K562 (cell line): Measurements from ENCODE around the gene KASH5. TPM values are rescaled to one million over a fixed set of nuclear protein-coding genes. Genes with fewer than 3 reads are reported as not detected.

Experiments
- ATAC-seq: fragments of 200-7000 bp; cut with Tn5 transposase; 3 replicates; pipeline ENCODE4 v1.9.1; 2020; ENCODE audit warnings: moderate library complexity
- BruUV-seq: library from RNA; stranded (reverse); fragments of 400-500 nt; replicated peaks from 2 replicates; lab custom pipeline; 2021; lab: Mats Ljungman, UMichigan
- CTCF ChIA-PET: fragments of 300-600 bp; formaldehyde crosslinking; extraction: SDS; loops from one replicate; lab custom pipeline; 2021; ENCODE audit warnings: low intra/inter-chr PET ratio; lab: Yijun Ruan, JAX
- POLR2A ChIA-PET: fragments of 300-600, 350-650 bp; sonication (Branson Sonifier 250); formaldehyde crosslinking; extraction: SDS; loops from one replicate; lab custom pipeline; 2021; ENCODE audit warnings: antibody characterized with exemption, inconsistent platforms; lab: Yijun Ruan, JAX
- DNase-seq, 4 experiments: peaks; one replicate each; pipeline versions ENCODE4 v3.0.0 to v3.0.0-alpha.2; 2011 to 2018; ENCODE audit warnings: low spot score in 3 of 4, mixed read lengths in 3 of 4; ENCODE audit errors: extremely low read depth in 1 of 4
- FAIRE-seq: peaks from 2 replicates; lab custom pipeline; 2011; peaks lifted over from hg19 to GRCh38; lab: Jason Lieb, UNC
- H2AFZ ChIP-seq: 2 replicates; pipeline ENCODE4 v1.6.0; 2011; ENCODE audit warnings: low read depth, low read length, control low read depth, inconsistent platforms
- H3K27ac ChIP-seq: fragments of 200-600 bp; 3 replicates; pipeline ENCODE4 v1.8.0; 2011; ENCODE audit warnings: low read depth, mild to moderate bottlenecking, control low read depth, inconsistent platforms, low read length, moderate library complexity, mixed read lengths; ENCODE audit errors: extremely low read depth
- H3K27me3 ChIP-seq, 2 experiments: fragments of 300-600 bp in 1 of 2; 2 replicates in 1 of 2; 3 replicates in 1 of 2; pipeline versions ENCODE4 v1.6.0 to v1.8.0; 2011; ENCODE audit warnings: inconsistent platforms in 2 of 2, low read length in 2 of 2, mild to moderate bottlenecking in 1 of 2, mixed read lengths in 1 of 2, moderate library complexity in 1 of 2; ENCODE audit not compliant: control insufficient read depth in 2 of 2, insufficient read depth in 2 of 2
- H3K36me3 ChIP-seq: fragments of 300-600 bp; 3 replicates; pipeline ENCODE4 v1.8.0; 2011; ENCODE audit warnings: mild to moderate bottlenecking, low read length, inconsistent platforms; ENCODE audit not compliant: control insufficient read depth, insufficient read depth
- H3K4me1 ChIP-seq, 2 experiments: fragments of 200-600 bp in 1 of 2; replicated peaks in 1 of 2; 2 replicates in 1 of 2; 3 replicates in 1 of 2; pipeline versions ENCODE4 v1.5.1 to v1.8.0; 2011; ENCODE audit warnings: inconsistent platforms in 2 of 2, low read length in 2 of 2, mild to moderate bottlenecking in 1 of 2, mixed read lengths in 1 of 2, moderate library complexity in 1 of 2; ENCODE audit not compliant: control insufficient read depth in 2 of 2, insufficient read depth in 2 of 2
- H3K4me2 ChIP-seq: 2 replicates; pipeline ENCODE4 v1.6.1; 2011; ENCODE audit warnings: low read length, control low read depth, inconsistent platforms, mixed read lengths; ENCODE audit not compliant: insufficient read depth
- H3K4me3 ChIP-seq: fragments of 200-600 bp; sonication (generic), shearing (Covaris generic); 2 replicates; pipeline ENCODE4 v1.5.1; 2016; ENCODE audit warnings: control low read depth, inconsistent platforms
- H3K79me2 ChIP-seq: fragments of 200-600 bp; 3 replicates; pipeline ENCODE4 v1.8.0; 2011; ENCODE audit warnings: low read length, inconsistent platforms; ENCODE audit not compliant: control insufficient read depth, insufficient read depth
- H3K9ac ChIP-seq, 2 experiments: 2 replicates each; pipeline versions ENCODE4 v1.6.0 to v1.6.1; 2011; ENCODE audit warnings: low read depth in 2 of 2, low read length in 2 of 2, control low read depth in 1 of 2, inconsistent platforms in 1 of 2, mild to moderate bottlenecking in 1 of 2, mixed read lengths in 1 of 2; ENCODE audit not compliant: insufficient read depth in 1 of 2
- H3K9me1 ChIP-seq: one replicate; pipeline ENCODE4 v1.6.0; 2011; ENCODE audit warnings: inconsistent platforms, mild to moderate bottlenecking, low read length, moderate library complexity; ENCODE audit not compliant: control insufficient read depth, insufficient read depth
- H3K9me3 ChIP-seq: replicated peaks from 2 replicates; pipeline ENCODE4 v1.5.1; 2011; ENCODE audit warnings: low read depth, low read length, inconsistent platforms; ENCODE audit not compliant: control insufficient read depth, insufficient read depth
- H4K20me1 ChIP-seq: replicated peaks from 2 replicates; pipeline ENCODE4 v1.6.1; 2011; ENCODE audit warnings: low read length, inconsistent platforms, mixed read lengths; ENCODE audit not compliant: control insufficient read depth, insufficient read depth
- CBX2 ChIP-seq: fragments of 200-600 bp; sonication (generic); IDR thresholded peaks from one replicate; pipeline ENCODE4 v1.6.1; 2012; ENCODE audit warnings: mild to moderate bottlenecking, low read length, inconsistent platforms; ENCODE audit not compliant: insufficient read depth, poor library complexity, severe bottlenecking
- MCM2 ChIP-seq: fragments of 450-650 bp; IDR thresholded peaks from 2 replicates; pipeline ENCODE4 v1.6.1; 2017; ENCODE audit warnings: low read depth, mild to moderate bottlenecking
- MXD1 ChIP-seq: fragments of 250-450 bp; sonication (Bioruptor Pico); IDR thresholded peaks from 2 replicates; pipeline ENCODE4 v1.8.0; 2021; ENCODE audit warnings: borderline replicate concordance, mild to moderate bottlenecking, moderate library complexity; ENCODE audit not compliant: poor library complexity, severe bottlenecking
- NBN ChIP-seq: fragments of 450-650 bp; IDR thresholded peaks from 2 replicates; pipeline ENCODE4 v1.6.1; 2016; ENCODE audit warnings: low read depth, mild to moderate bottlenecking
- NKRF ChIP-seq: fragments of 450-650 bp; IDR thresholded peaks from 2 replicates; pipeline ENCODE4 v1.6.1; 2016; ENCODE audit warnings: borderline replicate concordance
- SMAD4 ChIP-seq: fragments of 250-450 bp; sonication (Bioruptor Pico); conservative IDR thresholded peaks from 2 replicates; pipeline ENCODE4 v1.8.0; 2021; ENCODE audit warnings: inconsistent platforms, mild to moderate bottlenecking, moderate library complexity
- U2AF2 ChIP-seq: fragments of 200-400 bp; formaldehyde crosslinking; optimal IDR thresholded peaks from 2 replicates; pipeline ENCODE3; 2017; ENCODE audit warnings: low read depth, mild to moderate bottlenecking, low read length
- UBTF ChIP-seq, 2 experiments: IDR thresholded peaks; 2 replicates each; pipeline ENCODE4 v1.6.1; 2012; ENCODE audit warnings: improper control_type of control experiment in 2 of 2, low read depth in 2 of 2, low read length in 2 of 2, borderline replicate concordance in 1 of 2
- ZKSCAN8 ChIP-seq: fragments of 200-800 bp; sonication (Bioruptor generic); IDR thresholded peaks from 2 replicates; pipeline ENCODE4 v1.6.1; 2016; ENCODE audit warnings: missing genetic modification characterization, missing compliant biosample characterization
- ZZZ3 ChIP-seq: fragments of 450-650 bp; IDR thresholded peaks from 2 replicates; pipeline ENCODE4 v1.6.1; 2016; ENCODE audit warnings: antibody characterized with exemption, mild to moderate bottlenecking, moderate library complexity
- WGBS: fragments of 100-300 bp; shearing (Covaris generic); methylation state at CpG from one replicate; pipeline ENCODE4 v1.1.6; 2016; ENCODE audit warnings: low coverage, mixed read lengths; ENCODE audit not compliant: insufficient coverage; ENCODE audit errors: missing lambda C conversion rate; 5-methylcytosine and 5-hydroxymethylcytosine counted together
- in situ Hi-C: fragments of 300-500 bp; cut with MboI; formaldehyde crosslinking; loops from 4 replicates; pipeline ENCODE4 v1.15.0; 2018; ENCODE audit warnings: inconsistent platforms, mixed read lengths
- intact Hi-C: fragments of 100-400 bp; cut with micrococcal nuclease; formaldehyde crosslinking; loops from 2 replicates; pipeline ENCODE4 v1.14.2; 2022
- polyA plus RNA-seq, 8 experiments: library from polyadenylated mRNA; depleted of rRNA in 4 of 8; stranded (reverse) in 5 of 8; unstranded in 3 of 8; fragments of >200 nt; fragmentation: Nextera tagmentation in 2 of 8; fragmentation: Illumina TruSeq in 1 of 8; extraction: Ambion mirVana in 2 of 8; extraction: Trizol in 1 of 8; gene quantifications; 2 replicates each; pipeline versions ENCODE4 v1.2.1 to v1.2.3, GENCODE V29; 2011 to 2014; ENCODE audit warnings: inconsistent platforms in 1 of 8, missing spikeins in 1 of 8
- total RNA-seq, 7 experiments: library from RNA; depleted of rRNA in 6 of 7; stranded (reverse); fragments of >200 nt in 6 of 7; fragmentation: Illumina TruSeq in 2 of 7; extraction: Trizol in 2 of 7; gene quantifications; 2 replicates each; pipeline versions ENCODE4 v1.2.1 to v1.2.3, GENCODE V29; 2011 to 2021; ENCODE audit warnings: low replicate concordance in 1 of 7

The KASH5 gene
- total and polyA plus RNA-seq, 9 of the 15 experiments (the other 6 are each of a cell fraction or from before 2014, with no cell fraction given): 0.07 to 0.84 (median 0.34) TPM; not detected in 1

DNA sequence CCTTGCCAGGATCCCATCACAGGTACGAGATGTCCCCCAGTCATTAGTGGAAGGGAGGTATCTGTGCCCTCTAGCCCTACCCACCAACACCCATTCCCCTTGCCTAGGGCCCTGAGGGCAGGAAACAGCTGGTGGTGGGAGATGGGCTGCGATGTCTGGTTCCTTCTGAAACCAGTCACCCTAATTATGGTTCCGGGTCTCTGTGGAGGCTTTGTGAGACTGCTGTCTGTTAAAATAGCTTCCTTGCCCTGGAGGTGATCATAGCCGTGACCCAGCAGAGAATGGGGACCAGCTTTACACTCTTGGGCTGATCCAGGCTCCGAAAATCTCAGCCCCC, 70.5 kb downstream of the KASH5 start:
- ATAC-seq (no peak), DNase-seq (no peak), FAIRE-seq (no peak)
- H2AFZ ChIP-seq: no peak overlapping the region
- ChIA-PET CTCF (no interaction called here), POLR2A (interaction anchor here (0.9 kb wide), 1 partner anchor 10 kb away, joined by 3 read pairs; no protein-coding TSS in a partner anchor)
- in situ Hi-C loops: no loop called here
- peaks cover 0 to 24% of the 10 kb centered on the region in 2 experiments; a peak in 4 of 5 replicates for H3K4me1 ChIP-seq
- WGBS: 98% methylated on average over 5 of the region's 5 CpGs
- intact Hi-C loops: no loop called here
- H3K36me3 ChIP-seq: peaks cover 43% of the 10 kb centered on the region; the same call in 2 of the 3 replicates
- no peak overlapping the region for H3K4me3 ChIP-seq
- TF ChIP-seq NBN (no peak), UBTF (IDR thresholded peaks at IDR 0.05; ENCODE audit: borderline replicate concordance in 1 of 2, low read depth in 2 of 2, low read length in 2 of 2) (no peak), U2AF2 (no peak), ZKSCAN8 (CRISPR knock-in tag) (no peak), MXD1 (CRISPR knock-in tag) (no peak), ZZZ3 (no peak), SMAD4 (CRISPR knock-in tag) (no peak), MCM2 (no peak), NKRF (no peak), CBX2 (no peak)
- TF ChIP-seq, all 486 proteins: peak for 0
- H3K4me2 ChIP-seq: no peak overlapping the region
- H3K9me1 ChIP-seq: no peaks in the 10 kb centered on the region
- H3K9me3 ChIP-seq: no peaks in the 10 kb centered on the region
- H3K27ac ChIP-seq: no peak overlapping the region; the same call in 2 of the 3 replicates
- BruUV-seq: no TSS peak
- no peaks in the 10 kb centered on the region for H3K27me3 ChIP-seq
- H3K9ac ChIP-seq: peak overlapping the region in 1 of 2 experiments; percentile 31; a peak in 1 of 4 replicates
- H3K79me2 ChIP-seq: peaks cover 29% of the 10 kb centered on the region
- no peaks in the 10 kb centered on the region for H4K20me1 ChIP-seq
